ENCODE measurements around the gene CPEB1.
"Not testable (repeated sequence)": the region's sequence is repeated elsewhere in the genome, so short reads cannot be mapped to it uniquely, and the experiment has no call there.

The CPEB1 gene

GRCh38 chr15:82513587-82513986 lies 133.6 kb downstream of the CPEB1 start:
- not testable (repeated sequence) for DNase-seq (ENCODE audit: low read depth)

- DNase-seq (ENCODE audit: low read depth), result not testable (repeated sequence)
Observed at GRCh38 chr15:82507693-82508092, 139.5 kb downstream of the CPEB1 start.

DNA sequence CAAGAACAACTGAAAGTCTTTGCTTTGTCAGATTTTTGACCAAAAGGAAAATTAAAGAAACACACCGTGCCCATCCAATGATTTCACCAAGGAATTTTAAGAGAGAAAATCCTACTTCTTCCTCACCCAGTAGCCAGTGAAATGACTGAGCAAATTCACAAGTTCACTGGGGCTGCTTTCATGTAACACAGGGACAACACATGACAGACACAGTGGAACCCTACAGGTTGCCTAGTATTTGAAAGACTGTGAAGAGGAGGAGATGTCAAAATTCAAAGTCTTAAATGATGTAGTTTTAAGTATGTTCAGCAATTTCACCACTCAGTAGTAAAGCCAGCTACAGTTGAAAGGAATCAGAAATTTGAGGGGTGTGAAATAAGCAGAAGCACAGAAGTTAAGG lies 140.1 kb downstream of the CPEB1 start:
- not testable (repeated sequence) for DNase-seq (ENCODE audit: low read depth)

DNA sequence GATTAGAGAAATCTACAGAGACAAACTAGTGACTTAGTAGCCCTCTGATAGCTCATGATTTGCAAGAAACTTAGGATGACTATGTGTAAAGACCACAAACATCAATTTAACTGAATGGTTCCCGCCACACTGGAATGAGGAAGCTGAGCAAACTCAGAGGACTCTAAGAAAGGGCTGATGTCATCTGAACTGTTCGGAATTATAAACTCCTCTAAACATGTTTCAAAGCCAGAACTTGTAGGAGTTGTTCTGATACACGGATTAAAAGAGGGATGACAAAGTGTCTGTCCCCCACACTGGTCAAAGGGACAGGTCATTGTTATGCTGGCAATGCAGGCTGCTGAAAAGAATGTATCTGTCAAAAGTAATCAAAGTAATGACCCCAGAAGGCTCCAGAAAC lies 141.3 kb downstream of the CPEB1 start:
- not testable (repeated sequence) for DNase-seq (ENCODE audit: low read depth)

DNA sequence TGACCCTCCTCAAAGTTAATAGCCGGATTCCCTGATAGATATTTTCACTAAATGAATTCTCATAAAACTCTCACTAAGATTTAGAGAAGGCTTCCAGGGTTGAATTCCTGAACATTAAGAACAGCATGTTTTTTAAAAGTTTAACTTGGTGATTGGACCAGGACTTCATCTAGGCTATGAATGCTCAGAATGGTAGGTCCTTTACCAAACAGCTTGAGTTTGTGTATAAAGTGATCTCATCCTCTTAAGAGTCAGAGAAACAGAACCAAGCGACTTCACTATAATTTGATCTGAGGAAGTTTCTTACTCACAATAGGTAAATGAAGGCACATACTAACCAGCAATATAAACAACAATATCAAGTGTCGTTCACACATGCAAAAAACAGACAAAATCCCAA lies 143.1 kb downstream of the CPEB1 start:
- not testable (repeated sequence) for DNase-seq (ENCODE audit: low read depth)

DNA sequence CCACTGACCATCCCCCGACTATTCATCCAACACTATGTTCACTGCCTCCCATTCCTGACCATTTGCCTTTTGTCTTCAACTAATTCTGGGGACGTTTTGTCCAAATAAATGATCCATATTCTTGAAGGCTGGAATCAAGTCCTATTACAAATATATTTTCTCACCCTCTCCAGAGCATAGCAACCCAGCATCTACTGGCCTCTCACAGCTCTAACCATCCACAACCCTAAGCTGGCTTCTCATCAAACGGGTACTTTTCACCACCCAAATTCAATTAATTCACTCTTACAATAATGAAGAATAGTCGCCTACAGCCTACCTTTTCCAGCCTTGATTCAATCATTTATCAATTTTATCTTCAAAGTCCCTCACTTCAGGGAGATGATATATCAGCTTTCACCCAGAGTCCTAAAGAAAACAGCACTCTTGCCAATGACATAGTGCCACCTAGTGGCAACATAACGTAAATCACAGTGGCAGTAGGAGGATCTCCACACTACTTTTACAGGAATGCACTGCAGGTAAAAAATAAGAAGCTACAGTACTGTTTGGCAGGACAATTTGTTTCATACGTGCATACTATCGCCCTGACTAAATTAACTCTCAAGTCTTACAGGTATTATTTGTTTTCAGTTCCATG lies 144.3 kb downstream of the CPEB1 start:
- not testable (repeated sequence) for DNase-seq (ENCODE audit: low read depth)

DNA sequence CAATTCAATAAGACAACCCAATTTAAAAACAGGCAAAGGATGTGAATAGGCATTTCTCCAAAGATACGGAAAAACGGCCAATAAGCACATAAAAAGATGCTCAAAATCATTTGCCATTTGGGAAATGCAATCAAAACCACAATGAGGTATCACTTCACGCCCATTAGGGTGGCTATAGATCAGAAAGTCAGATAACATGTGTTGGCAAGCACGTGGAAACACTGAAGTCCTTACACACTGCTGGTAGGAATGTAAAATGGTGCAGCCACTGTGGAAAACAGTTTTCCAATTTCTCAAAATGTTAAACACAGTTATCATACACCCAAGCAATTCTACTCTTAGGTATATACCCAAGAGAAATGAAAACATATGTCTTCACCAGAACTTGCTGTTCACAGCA lies 146.4 kb downstream of the CPEB1 start:
- not testable (repeated sequence) for DNase-seq (ENCODE audit: low read depth)

DNA sequence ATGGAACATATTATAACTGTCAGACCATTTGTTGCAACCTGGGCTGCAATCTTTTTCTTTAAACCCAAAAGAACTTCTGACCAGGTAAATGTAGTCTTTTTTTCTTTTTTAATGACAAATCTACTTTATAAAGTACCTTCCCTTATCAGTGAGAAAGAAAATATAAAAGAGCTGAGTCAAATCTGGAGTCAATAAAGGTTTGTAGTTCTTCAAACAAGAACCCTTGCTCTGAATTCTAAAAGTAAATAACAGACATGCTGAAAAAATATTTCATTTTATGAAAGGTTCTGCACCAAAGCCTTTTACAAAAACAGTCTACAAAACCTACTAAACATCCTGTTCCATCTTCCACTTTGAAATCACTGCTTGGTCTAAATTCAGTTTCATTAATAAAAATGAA lies 149.2 kb downstream of the CPEB1 start:
- DNase-seq (ENCODE audit: low read depth), result not testable (repeated sequence)

Measured in non-pigmented ciliary epithelial cell (primary cell).